HG03039 (cell line): ENCODE data around the gene PON3.

Experiments
- ATAC-seq: cut with Tn5 transposase; IDR thresholded peaks from one replicate; pipeline ENCODE4 v1.9.1; 2021; ENCODE audit warnings: mild to moderate bottlenecking, moderate library complexity; ENCODE audit not compliant: unreplicated experiment

Gene PON3

DNA sequence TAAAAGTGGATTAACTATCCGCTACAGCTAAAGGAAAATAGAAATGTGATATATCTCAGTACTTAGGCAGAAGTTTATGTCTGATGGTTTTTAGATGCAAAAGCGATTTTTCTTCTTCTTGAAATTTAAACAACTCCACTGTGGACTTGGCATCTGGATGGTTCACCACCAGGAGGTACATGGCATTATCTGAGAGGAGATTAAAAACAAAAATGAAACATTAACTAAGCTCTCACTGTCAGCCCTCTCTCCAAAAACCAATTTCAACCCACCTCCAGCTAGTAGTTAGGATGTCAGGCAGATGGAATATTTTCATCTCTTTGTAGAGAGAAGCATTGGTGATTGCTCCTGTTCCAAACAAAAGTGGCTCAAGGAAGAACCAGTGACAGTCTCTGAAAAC, 84.8 kb downstream of the PON3 start:
- no peak for ATAC-seq

DNA sequence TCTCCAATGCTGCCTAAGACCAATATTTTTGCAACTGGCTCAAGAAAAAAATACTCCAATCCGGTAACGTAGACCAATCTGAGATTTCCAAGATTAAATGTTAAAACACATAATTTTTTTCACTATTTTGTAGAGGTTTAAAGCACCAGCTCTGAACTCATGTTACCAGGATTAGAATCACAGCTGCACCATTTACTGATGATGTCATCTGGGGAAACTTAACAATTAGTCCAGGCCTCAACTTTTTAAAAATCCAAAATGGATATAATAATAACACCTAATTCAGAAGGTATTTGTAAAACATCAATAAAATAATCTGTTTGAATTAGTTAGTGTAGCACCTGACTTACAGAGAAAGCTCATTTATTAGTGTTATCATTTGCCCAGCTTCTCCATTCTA, 86.2 kb downstream of the PON3 start:
- no peak for ATAC-seq
